GM15510 (cell line): ENCODE data around the gene C9orf152.

Experiments
- POLR2A ChIP-seq: IDR thresholded peaks from 3 replicates; pipeline ENCODE4 v1.6.1; 2011; ENCODE audit warnings: borderline replicate concordance; ENCODE audit not compliant: insufficient read length; ENCODE audit errors: extremely low read depth

Gene C9orf152

DNA sequence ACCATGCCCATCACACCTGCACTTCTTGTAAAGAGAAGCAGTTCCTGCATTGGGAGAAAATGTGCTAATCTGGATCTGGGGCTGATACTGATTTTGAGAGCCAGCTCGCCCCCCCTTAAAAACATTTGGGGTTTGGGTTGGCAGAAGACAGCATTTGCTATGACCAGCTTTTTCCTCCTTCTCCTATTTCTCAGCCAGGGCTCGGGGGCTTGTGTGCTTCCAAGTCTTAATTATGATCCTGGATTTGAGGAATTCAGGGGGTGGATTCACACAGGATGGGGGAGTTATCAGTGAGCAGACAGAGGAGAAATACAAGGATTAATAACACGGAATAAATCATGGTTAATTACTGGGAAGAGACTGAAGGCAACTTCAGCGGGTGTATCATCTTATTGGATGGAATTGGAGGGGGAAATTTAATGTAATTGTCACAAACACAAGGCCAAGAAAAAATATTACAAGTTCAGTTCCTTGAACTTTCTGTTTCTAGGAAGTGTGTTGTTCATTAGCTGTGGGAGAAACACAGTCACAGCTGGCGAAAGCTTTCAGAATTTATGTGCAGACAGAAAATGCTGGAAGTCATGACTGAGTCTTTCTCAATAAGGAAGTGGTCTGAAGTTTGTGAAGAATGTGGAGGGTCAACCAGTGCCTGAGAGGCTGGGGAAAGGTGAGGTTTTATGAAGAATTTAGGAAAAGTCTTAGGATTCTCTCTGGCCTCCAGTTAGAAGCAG is 15.3 kb downstream of the C9orf152 start:
- no peak for TF ChIP-seq POLR2A

DNA sequence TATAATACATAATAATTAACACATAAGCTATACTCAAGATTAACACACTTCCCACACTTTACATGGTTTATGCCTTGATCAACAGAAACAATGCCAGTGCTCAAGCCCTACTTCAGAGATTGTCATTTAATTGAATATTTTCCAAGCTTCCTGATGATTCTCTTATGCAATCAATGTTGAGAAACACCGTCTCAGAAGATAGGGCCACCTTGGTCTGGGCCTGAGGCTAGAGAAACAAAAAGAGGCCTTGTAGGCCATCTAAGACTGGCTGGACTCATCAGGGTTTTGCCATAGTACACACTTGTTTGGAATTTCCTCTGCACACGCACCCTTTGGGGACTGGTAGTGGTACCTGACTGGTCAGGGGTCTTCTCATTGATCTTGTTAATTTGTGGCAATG is 16.3 kb downstream of the C9orf152 start:
- TF ChIP-seq POLR2A: no peak

DNA sequence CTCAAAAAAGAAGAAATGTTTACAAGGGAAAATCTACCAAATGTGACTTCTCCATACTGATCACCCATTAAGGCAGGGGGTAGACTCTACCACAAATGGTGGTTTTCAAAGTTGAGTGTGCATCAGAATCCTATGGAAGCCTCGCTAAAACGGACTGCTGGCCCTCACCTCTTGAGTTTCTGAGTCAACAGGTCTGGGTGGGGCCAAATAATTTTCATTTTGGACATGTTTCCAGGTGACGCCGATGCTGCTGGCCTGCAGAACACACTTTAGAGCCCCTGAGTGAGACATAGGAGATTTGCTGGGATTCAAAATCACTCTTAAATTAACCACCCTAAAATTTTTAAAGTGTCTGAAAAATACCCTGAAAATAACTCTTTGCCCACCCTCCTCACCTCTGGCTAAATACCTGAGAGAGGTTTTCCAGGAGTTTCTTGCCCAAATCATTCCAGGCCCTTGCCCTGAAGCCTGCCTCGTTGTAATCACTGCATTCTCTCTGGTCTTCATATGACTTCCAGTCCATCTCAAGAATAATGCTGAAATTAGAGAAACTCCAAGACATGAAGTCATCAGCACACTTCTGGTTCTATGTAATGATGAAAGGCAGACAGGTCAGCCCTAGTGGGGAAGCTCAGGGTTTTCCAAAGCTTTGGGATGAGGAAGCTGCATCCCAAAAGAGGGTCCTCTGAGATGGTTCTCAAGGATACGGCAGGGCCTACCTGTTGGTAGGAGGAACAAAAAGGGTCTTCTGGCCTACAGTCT is 18.2 kb downstream of the C9orf152 start:
- TF ChIP-seq POLR2A: no peak

GRCh38 chr9:110188991-110189390 is 19.0 kb downstream of the C9orf152 start:
- TF ChIP-seq POLR2A: no peak

GRCh38 chr9:110188101-110188500 is 19.9 kb downstream of the C9orf152 start:
- TF ChIP-seq POLR2A: no peak

DNA sequence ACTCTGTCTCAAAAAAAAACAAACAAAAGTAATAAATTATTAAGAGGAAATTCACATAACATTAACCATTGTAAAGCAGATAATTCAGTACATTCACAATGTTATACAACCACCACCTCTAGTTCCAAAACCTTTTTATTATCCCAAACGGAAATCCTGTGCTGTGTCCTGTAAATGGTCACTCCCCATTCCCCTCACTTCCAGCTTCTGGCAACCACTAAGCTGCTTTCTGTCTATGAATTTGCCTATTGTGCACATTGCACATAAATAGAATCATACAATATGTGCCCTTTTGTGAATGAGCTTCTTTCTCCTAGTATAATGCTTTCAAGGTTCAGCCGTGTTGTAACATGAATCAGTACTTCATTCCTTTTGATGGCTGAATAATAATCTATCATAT is 20.8 kb downstream of the C9orf152 start:
- TF ChIP-seq POLR2A: no peak

- TF ChIP-seq POLR2A: no peak
Observed at GRCh38 chr9:110186254-110186653, 21.7 kb downstream of the C9orf152 start.

DNA sequence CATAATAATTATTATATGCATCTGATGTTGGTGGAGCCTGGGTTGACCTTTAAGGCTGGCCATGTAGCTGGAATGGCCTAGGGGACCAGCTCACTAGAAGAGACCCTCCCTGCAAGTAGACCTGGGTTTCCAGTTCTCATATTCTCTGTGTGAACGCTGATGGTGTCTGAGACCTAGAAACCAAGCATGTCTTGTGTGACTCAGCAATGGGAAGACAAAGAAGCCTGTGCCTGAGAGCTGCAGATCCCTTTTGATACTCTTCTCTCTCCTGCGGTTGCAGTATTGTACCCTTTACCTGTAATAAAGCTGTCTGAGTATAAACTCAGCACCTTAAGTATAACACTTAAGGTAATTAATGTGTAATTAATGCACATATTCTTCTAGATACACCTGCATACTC is 22.2 kb downstream of the C9orf152 start:
- TF ChIP-seq POLR2A: no peak

GRCh38 chr9:110183208-110184145 is 24.5 kb downstream of the C9orf152 start:
- no peak for TF ChIP-seq POLR2A

- no peak for TF ChIP-seq POLR2A
Observed at GRCh38 chr9:110180511-110181434, 27.2 kb downstream of the C9orf152 start.

DNA sequence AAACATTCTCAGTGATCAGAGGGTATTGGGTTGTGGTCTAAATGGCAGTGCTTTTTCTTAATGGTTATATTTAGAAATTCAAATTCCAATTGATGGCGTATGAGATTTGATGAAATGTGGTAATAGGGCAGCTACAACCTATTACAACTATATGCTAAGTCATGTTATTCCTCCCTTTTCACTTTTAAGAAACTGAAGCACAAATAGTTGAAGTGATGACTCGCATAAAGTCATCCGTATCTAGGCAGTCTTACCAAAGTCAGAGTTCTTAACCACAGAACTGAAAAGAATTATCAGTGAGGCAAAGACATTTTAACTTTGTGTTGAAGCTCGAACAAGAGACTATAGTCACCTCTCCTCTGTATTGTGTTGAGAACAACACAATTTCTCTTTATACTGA is 28.2 kb downstream of the C9orf152 start:
- no peak for TF ChIP-seq POLR2A

DNA sequence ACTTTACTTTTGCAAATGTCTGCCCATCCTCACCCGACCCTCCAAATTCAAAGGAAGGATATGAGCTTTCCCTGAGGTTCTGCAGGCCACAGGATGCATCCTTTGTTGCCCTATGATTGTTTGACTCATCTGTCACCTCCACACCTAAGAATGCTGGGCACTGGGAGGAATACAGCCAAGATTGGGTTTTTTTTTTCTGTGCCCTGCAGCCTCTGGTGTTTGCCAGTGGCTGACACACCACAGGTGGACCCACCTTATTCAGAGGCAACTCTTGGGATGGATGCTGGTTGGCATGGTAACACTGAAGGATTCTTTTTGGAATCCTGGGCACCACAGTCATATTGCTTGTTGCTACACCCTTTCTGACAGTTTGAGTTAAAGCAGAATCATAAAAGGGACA is 29.7 kb downstream of the C9orf152 start:
- TF ChIP-seq POLR2A: no peak

DNA sequence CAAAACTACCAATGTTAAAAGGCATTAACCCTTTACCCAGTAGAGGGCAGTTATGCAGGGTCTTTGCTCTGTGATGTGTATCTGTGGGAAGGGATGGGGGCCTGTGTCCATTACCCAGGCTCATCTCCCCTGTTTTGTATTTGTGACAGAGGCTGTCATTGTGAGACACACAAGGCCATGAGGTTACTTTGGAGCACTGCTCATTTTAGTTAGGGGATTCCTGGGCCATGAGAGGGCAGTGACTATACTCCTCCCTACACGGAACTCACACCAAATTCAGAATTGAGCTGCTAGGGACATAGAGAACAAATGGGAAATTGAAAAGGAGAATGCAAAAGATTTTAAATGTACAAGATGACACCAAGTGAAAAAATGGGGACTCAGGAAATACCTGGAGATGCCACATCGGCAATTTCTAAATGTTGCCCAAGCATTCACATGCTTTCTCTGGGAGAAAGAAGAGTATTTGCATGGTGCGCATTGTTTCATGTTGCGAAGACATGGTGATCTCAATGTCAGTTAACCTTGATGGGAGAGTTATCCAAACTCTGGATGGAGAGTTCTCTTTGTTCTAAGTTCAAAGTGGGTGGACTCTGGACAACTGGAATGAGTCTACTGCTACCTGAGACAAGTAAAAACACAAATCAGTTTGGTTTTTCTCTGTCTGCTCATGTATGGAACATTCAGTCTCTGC is 32.5 kb downstream of the C9orf152 start:
- no peak for TF ChIP-seq POLR2A

DNA sequence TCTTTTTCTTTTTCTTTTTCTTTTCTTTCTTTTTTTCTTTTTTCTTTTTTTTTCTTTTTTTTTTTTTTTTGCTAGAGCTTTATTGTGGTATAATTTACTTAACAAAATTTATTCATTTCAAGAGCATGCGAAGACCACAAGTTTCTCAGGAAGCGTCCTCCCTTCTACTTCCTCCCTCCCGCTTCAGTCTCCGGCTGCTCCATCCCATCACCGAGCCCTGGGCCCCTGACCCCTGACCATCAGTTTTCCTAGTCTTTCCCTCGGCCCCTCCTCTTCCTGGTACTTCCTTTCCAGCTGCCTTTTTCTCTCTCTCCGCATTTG is 34.7 kb downstream of the C9orf152 start:
- no peak for TF ChIP-seq POLR2A
